Pancreas (tissue), 10 donors: ENCODE data around the gene POU2F2. TPM values are rescaled to one million over a fixed set of nuclear protein-coding genes. Genes with fewer than 3 reads are reported as not detected.

ENCODE experiments used
- ATAC-seq, 4 donors: fragments of 200-7000 bp; cut with Tn5 transposase; one replicate each; pipeline versions ENCODE4 v1.8.0 to v1.9.1; 2020; ENCODE audit warnings: mild to moderate bottlenecking in 4 of 4, moderate library complexity in 4 of 4
- DNase-seq, 6 donors: peaks; one replicate each; pipeline ENCODE4 v3.0.0-alpha.2; 2020
- FAIRE-seq: peaks from 2 replicates; lab custom pipeline; 2012; peaks lifted over from hg19 to GRCh38; lab: Jason Lieb, UNC
- H3K27ac ChIP-seq, 4 donors: fragments of 200-600 bp; sonication (generic); 1 replicate in 3 of 4; 2 replicates in 1 of 4; pipeline versions ENCODE4 v1.5.0 to v1.8.0; 2020
- H3K27me3 ChIP-seq, 4 donors: fragments of 200-600 bp; one replicate each; pipeline ENCODE4 v1.8.0; 2021
- H3K36me3 ChIP-seq, 3 donors: fragments of 200-600 bp; sonication (generic) in 1 of 3; one replicate each; pipeline versions ENCODE4 v1.5.0 to v1.8.0; 2020 to 2021
- H3K4me1 ChIP-seq, 3 donors: fragments of 200-600 bp; one replicate each; pipeline ENCODE4 v1.8.0; 2021
- H3K4me3 ChIP-seq, 4 donors: fragments of 200-600 bp; sonication (generic) in 2 of 4; one replicate each; pipeline versions ENCODE4 v1.5.0 to v1.8.0; 2020 to 2021
- H3K9me3 ChIP-seq, 4 donors: fragments of 200-600 bp; one replicate each; pipeline ENCODE4 v1.8.0; 2021
- WGBS, 2 donors: extraction: QIAGEN DNeasy Blood & Tissue Kit; methylation state at CpG; one replicate each; pipeline ENCODE4 v1.1.7; 2013; 5-methylcytosine and 5-hydroxymethylcytosine counted together
- intact Hi-C, 3 donors: fragments of 100-400 bp; cut with DNase I; formaldehyde crosslinking; loops; one replicate each; pipeline versions ENCODE4 v1.11.1 to v1.14.2; 2022
- polyA plus RNA-seq, 2 donors: library from polyadenylated mRNA; stranded (reverse); fragments of 200-250 nt; gene quantifications; one replicate each; pipeline ENCODE4 v1.2.3, GENCODE V29; 2013
- total RNA-seq, 6 donors: library from RNA; stranded (reverse); fragmentation: NEBNext Ultra II Directional in 4 of 6; extraction: Animal tissue kit (Norgen Biotek cat#: 25700) in 4 of 6; gene quantifications; one replicate each; pipeline versions ENCODE4 v1.2.1 to v1.2.4, GENCODE V29; 2021 to 2023
- TF ChIP-seq, protein P1 (sequence below), 4 donors: fragments of 200-600 bp; sonication (generic) in 3 of 4; IDR thresholded peaks; one replicate each; pipeline versions ENCODE4 v1.5.0 to v1.8.0; 2021; ENCODE audit warnings: antibody characterized with exemption in 4 of 4
- donor health status: healthy with polysubstance abuse.
- donor health status: DM: no; HTN: no; CAD: no; lungs with moderate emphysema.
- donor health status: DM: no; HTN: no; CAD: no.
- donor health status: control.
- donor health status: control.
- donor health status: Bipolar disorder and iron deficiency.
- donor health status: DM: yes; HTN: yes; CAD: no.
- donor health status: DM: no; HTN: no; CAD: no.
- donor health status: DM: no; HTN: no; CAD: no.
- donor health status: DM: yes; HTN: yes; CAD: no.

The POU2F2 gene
- total and polyA plus RNA-seq, 8 donors = 0.56 to 5.6 (median 1.3) TPM

DNA sequence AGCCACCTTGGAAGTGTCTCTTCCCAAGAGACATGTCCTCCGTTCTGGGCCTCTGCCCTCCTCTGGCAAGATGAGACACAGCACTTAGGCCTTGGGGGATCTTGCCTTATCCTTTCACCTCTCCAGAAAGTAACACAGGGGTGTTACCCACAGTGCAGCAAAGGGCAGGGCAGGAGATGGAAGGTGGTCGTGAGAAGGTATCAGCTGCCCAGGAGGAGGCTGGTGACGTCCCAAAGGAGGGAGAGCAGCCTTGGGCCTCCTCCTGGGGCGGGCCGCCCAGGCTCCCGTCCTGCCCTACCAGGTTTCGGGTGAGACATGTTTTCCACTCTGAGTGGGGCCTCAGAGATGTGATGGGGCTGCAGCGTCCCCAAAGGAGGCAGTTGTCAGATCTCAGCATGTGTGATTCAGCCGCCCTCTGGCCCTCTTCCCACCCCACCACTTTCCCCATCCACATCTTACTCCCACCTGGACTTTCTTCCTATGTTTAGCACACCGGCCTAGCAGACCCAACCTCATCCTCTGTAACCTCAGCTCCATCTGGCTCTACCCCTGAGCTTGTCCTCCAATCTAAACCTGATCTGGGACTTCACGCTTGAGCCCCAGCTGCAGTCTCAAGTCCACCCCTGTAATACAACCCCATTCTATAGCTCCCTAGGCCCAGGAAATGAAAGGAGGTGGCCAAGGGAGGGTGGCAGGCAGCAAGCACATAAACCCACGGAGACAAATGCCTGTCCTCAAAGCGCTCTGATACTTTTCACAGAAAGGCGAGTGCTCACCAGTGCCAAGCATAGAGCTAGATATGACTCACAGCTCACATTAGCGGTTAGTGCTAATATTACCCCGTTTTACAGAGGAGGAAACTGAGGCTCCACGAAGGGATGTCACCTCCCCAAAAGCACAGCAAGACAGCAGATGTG, 9.3 kb downstream of the POU2F2 start:
- H3K4me1 ChIP-seq = no peaks in the 10 kb centered on the region
- DNase-seq (no peak), ATAC-seq (no peak), FAIRE-seq (no peak)
- H3K36me3 ChIP-seq = no peaks in the 10 kb centered on the region
- TF ChIP-seq, protein P1, sequence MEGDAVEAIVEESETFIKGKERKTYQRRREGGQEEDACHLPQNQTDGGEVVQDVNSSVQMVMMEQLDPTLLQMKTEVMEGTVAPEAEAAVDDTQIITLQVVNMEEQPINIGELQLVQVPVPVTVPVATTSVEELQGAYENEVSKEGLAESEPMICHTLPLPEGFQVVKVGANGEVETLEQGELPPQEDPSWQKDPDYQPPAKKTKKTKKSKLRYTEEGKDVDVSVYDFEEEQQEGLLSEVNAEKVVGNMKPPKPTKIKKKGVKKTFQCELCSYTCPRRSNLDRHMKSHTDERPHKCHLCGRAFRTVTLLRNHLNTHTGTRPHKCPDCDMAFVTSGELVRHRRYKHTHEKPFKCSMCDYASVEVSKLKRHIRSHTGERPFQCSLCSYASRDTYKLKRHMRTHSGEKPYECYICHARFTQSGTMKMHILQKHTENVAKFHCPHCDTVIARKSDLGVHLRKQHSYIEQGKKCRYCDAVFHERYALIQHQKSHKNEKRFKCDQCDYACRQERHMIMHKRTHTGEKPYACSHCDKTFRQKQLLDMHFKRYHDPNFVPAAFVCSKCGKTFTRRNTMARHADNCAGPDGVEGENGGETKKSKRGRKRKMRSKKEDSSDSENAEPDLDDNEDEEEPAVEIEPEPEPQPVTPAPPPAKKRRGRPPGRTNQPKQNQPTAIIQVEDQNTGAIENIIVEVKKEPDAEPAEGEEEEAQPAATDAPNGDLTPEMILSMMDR (IDR thresholded peaks at IDR 0.05) = no peak
- no peaks in the 10 kb centered on the region for H3K9me3 ChIP-seq
- intact Hi-C loops = no loop called here
- H3K27ac ChIP-seq = no peak overlapping the region
- 81 to 87% methylated on average over 17 of the region's 17 CpGs for WGBS, 2 donors
- H3K27me3 ChIP-seq = no peaks in the 10 kb centered on the region
- H3K4me3 ChIP-seq = no peak overlapping the region

DNA sequence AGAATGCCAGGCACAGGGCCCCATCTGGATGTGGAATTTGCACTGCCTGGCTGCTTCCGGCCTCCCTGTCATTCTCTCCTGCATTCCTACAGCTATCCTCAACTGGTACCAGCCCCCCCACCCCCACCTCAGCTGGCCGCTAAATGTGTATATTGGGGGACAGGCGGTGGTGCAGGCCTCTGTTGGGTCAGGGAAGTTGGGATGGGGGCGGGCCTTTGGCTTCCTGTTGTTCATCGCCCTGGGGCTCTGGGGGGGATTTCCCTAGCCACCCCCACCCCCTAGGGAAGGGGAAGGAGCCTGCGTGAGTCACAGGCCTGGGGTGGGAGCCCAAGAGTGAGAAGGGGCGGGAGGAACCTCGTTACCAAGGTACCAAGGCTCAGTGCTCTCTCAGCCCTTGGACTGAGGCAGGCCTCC, 10.6 kb downstream of the POU2F2 start:
- ATAC-seq (peak in 2 of 4 donors; percentile 73 to 84), FAIRE-seq (no peak), DNase-seq (peak in 1 of 6 donors; percentile 56)
- WGBS, 2 donors = 72 to 80% methylated on average over 7 to 8 of the region's 8 CpGs
- Histone ChIP-seq H3K36me3 (no peaks in the 10 kb centered on the region), H3K4me1 (no peaks in the 10 kb centered on the region), H3K27me3 (no peaks in the 10 kb centered on the region), H3K4me3 (no peak overlapping the region), H3K27ac (no peak overlapping the region), H3K9me3 (no peaks in the 10 kb centered on the region)
- TF ChIP-seq, protein P1 (IDR thresholded peaks at IDR 0.05) = no peak
- intact Hi-C loops = no loop called here

DNA sequence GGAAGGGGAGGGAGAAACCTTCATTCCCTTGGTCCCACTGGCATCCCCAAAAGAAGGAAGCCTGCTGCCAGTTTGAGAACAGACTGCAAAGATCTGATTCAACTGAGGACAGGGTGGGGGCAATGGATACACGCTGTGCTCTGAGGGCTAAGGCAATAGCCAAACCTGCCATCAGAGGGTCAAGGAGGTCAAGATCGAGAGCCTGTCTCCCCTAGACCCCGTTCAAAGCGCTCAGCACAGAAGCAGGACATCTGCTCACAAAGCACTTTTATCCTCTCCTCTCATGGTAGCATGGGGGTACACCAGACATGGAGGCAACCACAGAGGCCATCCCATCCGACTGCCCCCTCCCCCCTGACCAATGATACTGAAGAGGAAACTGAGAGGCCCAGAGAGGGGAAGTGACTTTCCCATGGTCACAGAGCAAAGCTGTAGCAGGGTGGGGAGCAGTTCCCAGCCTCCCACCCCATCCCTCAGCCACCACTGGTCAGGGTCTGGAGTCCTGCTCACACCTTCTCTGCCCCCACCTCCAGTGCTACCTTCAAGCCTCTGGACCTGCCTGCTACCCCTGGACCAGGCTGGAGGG, 11.1 kb downstream of the POU2F2 start:
- Histone ChIP-seq H3K9me3 (no peaks in the 10 kb centered on the region), H3K4me1 (peaks cover 0 to 2% (median 2%) of the 10 kb centered on the region in 3 donors), H3K27ac (no peak overlapping the region), H3K36me3 (no peaks in the 10 kb centered on the region), H3K4me3 (no peak overlapping the region), H3K27me3 (no peaks in the 10 kb centered on the region)
- intact Hi-C loops = no loop called here
- no peak for FAIRE-seq
- DNase-seq = no peak
- TF ChIP-seq, protein P1 (IDR thresholded peaks at IDR 0.05) = no peak
- no peak for ATAC-seq
- WGBS, 2 donors = 69 to 79% methylated on average over 5 of the region's 5 CpGs

DNA sequence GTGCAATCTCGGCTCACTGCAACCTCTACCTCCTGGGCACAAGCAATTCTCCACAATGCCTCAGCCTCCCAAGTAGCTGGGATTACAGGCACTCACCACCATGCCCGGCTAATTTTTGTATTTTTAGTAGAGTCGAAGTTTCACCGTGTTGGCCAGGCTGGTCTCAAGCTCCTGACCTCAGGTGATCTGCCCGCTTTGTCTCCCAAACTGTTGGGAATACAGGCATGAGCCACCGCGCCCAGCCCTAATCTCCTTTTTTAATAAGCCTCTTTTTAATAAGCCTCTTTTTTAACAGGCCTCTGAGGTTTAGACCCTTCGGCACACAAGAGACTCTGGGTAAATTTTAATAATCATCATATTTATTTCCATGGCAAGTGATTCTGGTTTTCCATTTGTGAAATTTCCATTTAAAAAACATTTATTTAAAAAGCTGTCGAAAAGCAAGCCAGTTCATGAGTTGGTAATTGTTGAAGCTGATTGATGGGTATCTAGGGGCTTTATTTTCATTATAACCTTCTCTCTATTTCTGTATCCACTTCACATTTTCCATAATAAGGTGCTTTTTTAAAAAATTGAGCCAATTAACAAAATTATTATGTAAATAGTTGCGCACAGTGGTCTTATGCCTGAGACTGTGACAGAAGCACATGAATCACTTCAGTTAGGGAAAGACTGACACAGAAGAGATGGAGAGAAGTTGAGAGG, 11.8 kb downstream of the POU2F2 start:
- H3K4me3 ChIP-seq = no peak overlapping the region
- H3K4me1 ChIP-seq = peaks cover 0 to 7% (median 6%) of the 10 kb centered on the region in 3 donors
- H3K27me3 ChIP-seq = no peaks in the 10 kb centered on the region
- no peaks in the 10 kb centered on the region for H3K36me3 ChIP-seq
- TF ChIP-seq, protein P1 (IDR thresholded peaks at IDR 0.05) = no peak
- 90 to 94% methylated on average over 10 of the region's 10 CpGs for WGBS, 2 donors
- no peak for ATAC-seq
- FAIRE-seq = no peak
- no peak overlapping the region for H3K27ac ChIP-seq
- intact Hi-C loops = no loop called here
- H3K9me3 ChIP-seq = no peaks in the 10 kb centered on the region
- DNase-seq = no peak
